Ascending aorta (tissue), 2 donors: ENCODE results near the gene CCNL2. TPM values are rescaled to one million over a fixed set of nuclear protein-coding genes. Genes with fewer than 3 reads are reported as not detected.
"Not testable (repeated sequence)": the region's sequence is repeated elsewhere in the genome, so short reads cannot be mapped to it uniquely, and the experiment has no call there.

Source experiments
- DNase-seq, 2 donors: peaks; one replicate each; pipeline ENCODE4 v3.0.0-alpha.2; 2019; ENCODE audit warnings: low spot score in 2 of 2
- H3K27ac ChIP-seq, 2 donors: fragments of 200-600 bp; sonication (generic); one replicate each; pipeline ENCODE4 v1.5.1; 2016 to 2017; ENCODE audit warnings: mild to moderate bottlenecking in 1 of 2
- H3K27me3 ChIP-seq: fragments of 200-600 bp; sonication (generic); one replicate; pipeline ENCODE4 v1.5.1; 2017
- H3K36me3 ChIP-seq, 2 donors: fragments of 200-600 bp; sonication (generic); one replicate each; pipeline ENCODE4 v1.5.1; 2016
- H3K4me1 ChIP-seq, 2 donors: fragments of 200-600 bp; sonication (generic); one replicate each; pipeline ENCODE4 v1.5.1; 2016 to 2017; ENCODE audit warnings: mild to moderate bottlenecking in 1 of 2
- H3K4me3 ChIP-seq, 2 donors: fragments of 200-600 bp; sonication (generic); one replicate each; pipeline ENCODE4 v1.5.1; 2016 to 2017; ENCODE audit warnings: mild to moderate bottlenecking in 1 of 2
- H3K9me3 ChIP-seq, 2 donors: fragments of 200-600 bp; sonication (generic); one replicate each; pipeline ENCODE4 v1.5.1; 2016
- intact Hi-C: fragments of 100-400 bp; cut with DNase I; formaldehyde crosslinking; loops from one replicate; pipeline ENCODE4 v1.15.1; 2023
- total RNA-seq: library from RNA; depleted of rRNA; stranded (reverse); fragments of >200 nt; gene quantifications from one replicate; pipeline ENCODE4 v1.1.0, GENCODE V29; 2016
- TF ChIP-seq, protein P1 (sequence below), 3 experiments: fragments of 200-600 bp in 2 of 3; fragments of 450-650 bp in 1 of 3; sonication (generic) in 2 of 3; IDR thresholded peaks; one replicate each; pipeline ENCODE4 v1.5.1; 2016 to 2019; ENCODE audit warnings: antibody characterized with exemption in 3 of 3, mild to moderate bottlenecking in 1 of 3, moderate library complexity in 1 of 3

Gene CCNL2
- total RNA-seq, 1 donor from 2014 or later = 150 TPM

DNA sequence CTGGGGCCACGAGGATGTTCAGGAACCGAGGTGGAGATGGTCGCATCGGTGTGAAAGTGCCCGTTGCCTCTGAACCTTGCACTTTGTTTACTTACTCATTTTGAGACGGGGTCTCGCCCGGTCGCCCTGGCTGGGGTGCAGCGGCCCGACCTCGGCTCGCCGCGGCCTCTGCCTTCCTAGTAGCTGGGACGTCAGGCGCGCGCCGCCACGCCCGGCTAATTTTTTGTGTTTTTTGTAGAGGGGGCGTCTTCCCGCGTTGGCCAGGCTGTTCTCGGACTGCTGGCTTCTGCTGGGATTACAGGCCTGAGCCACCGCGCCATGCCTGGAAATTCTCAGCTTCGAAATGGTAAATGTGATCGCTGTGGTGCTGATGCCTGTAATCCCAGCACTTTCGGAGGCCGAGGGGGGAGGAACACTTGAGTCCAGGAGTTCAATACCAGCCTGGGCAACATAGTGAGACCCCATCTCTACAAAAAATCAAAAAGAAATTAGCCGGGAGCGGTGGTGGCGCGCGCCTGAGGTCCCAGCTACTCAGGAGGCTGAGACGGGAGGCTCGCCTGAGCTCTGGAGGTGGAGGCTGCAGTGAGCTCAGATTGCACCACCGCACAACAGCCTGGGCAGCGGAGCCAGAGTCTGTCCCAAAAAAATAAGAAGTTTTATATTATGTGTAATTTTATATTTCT is 8.6 kb upstream of the CCNL2 start:
- TF ChIP-seq, protein P1, sequence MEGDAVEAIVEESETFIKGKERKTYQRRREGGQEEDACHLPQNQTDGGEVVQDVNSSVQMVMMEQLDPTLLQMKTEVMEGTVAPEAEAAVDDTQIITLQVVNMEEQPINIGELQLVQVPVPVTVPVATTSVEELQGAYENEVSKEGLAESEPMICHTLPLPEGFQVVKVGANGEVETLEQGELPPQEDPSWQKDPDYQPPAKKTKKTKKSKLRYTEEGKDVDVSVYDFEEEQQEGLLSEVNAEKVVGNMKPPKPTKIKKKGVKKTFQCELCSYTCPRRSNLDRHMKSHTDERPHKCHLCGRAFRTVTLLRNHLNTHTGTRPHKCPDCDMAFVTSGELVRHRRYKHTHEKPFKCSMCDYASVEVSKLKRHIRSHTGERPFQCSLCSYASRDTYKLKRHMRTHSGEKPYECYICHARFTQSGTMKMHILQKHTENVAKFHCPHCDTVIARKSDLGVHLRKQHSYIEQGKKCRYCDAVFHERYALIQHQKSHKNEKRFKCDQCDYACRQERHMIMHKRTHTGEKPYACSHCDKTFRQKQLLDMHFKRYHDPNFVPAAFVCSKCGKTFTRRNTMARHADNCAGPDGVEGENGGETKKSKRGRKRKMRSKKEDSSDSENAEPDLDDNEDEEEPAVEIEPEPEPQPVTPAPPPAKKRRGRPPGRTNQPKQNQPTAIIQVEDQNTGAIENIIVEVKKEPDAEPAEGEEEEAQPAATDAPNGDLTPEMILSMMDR (IDR thresholded peaks at IDR 0.05) = peak in 1 of 3 experiments; percentile 10
- H3K9me3 ChIP-seq = no peaks in the 10 kb centered on the region
- H3K27me3 ChIP-seq = no peaks in the 10 kb centered on the region

DNA sequence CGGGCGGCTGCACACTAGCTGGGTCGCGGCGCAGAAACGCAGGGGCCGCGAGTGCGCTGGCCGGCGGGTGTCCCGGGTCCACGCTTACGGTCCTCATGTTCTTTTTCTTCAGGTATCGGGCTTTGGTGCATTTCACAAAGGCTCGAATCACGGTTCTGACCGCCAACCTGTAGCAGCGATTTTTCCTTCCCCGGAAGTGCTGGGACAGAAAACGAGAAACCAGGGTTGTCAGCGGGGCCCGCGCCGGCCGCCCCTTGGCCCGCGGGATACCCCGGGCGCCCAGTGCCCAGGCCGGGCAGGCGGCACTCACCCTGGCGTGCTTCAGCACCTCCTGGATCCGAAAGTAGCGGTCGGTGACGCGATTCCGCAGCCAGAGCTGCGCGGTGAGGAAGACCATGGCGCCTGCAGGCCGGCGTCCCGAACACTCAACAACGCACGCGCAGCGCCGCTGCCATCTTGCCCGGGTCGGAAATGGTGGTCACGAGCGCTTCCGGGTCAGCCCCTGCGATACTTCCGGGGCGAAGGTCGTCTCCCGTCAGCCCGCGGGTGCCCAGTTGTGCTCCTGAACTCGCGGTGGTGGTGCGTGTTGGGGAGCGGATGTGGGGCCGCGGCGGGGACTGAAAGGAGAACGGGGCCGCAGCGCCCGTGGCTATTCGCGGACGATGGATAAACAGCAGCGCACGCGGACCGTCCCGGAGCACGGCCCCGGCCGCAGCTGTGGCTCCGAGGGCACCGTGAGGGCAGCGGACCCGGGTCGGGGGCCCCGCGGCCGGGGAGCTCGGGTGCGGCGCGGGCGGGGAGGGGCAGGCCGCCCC is 7.9 kb upstream of the CCNL2 start, which contains the start of gene MRPL20:
Gene MRPL20, minus strand, starts transcription at position 473 of the 815 bp plus-strand sequence. Its CDS starts 76 bp downstream, at position 397.
- peak within 1 kb of the TSS; percentile 72 to 77 for H3K27ac ChIP-seq
- intact Hi-C loops = loop anchor here (1.0 to 10.0 kb wide), 8 partner anchors 8 to 292 kb away; partner anchors contain the start of genes ATAD3A, ATAD3B, AURKAIP1 and C1orf159

More for the DNA sequence above, 8.6 kb upstream of the CCNL2 start:
- H3K4me1 ChIP-seq = peaks cover 7 to 25% of the 10 kb centered on the region in 2 donors
- peak overlapping the region; percentile 72 to 77 for H3K27ac ChIP-seq
- intact Hi-C loops = loop anchor here (1.0 to 10.0 kb wide), 8 partner anchors 8 to 293 kb away; partner anchors contain the start of genes ATAD3A, ATAD3B, AURKAIP1 and C1orf159
- H3K36me3 ChIP-seq = peaks cover 15 to 29% of the 10 kb centered on the region in 2 donors
- DNase-seq = no peak
- peak overlapping the region; percentile 68 to 93 for H3K4me3 ChIP-seq

DNA sequence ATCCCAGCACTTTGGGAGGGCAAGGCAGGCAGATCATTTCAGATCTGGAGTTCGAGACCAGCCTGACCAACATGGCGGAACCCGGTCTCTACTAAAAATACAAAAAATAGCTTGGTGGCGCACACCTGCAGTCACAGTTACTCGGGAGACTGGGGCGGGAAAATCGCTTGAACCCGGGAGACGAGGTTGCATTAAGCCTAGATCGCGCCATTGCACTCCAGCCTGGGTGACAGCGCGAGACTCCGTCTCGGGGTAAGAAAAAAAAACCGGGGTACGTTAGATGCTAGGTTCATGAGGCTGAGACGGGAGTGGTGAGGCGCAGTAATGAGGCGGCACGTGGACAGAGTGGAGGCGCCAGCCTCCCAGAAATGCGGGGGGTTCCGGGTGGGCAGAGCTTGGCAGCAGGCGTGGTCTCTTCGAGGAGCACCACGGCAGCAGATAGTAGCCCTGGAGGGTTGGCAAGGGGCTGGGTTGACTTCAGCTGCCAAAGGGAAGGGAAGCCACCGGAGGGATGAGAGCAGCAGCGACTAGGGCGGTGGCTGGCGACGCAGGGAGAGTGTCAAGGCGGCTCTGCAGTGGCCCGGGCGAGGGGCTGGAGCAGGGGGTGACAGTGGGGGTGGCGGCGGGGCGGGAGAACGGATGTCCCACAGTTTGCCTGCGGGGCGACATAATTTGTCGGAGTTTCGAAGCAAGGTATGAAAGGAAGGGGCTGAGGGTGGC is 7.1 kb upstream of the CCNL2 start:
- H3K27me3 ChIP-seq = no peaks in the 10 kb centered on the region
- intact Hi-C loops = loop anchor here (2.0 to 10.0 kb wide), 5 partner anchors 57 to 291 kb away; partner anchors contain the start of genes ATAD3A, C1orf159, DVL1 and MIB2
- peak overlapping the region; percentile 68 to 93 for H3K4me3 ChIP-seq
- H3K4me1 ChIP-seq = peaks cover 7 to 25% of the 10 kb centered on the region in 2 donors
- TF ChIP-seq, protein P1 (IDR thresholded peaks at IDR 0.05) = no peak
- DNase-seq = no peak
- H3K36me3 ChIP-seq = peaks cover 27 to 44% of the 10 kb centered on the region in 2 donors
- no peaks in the 10 kb centered on the region for H3K9me3 ChIP-seq
- H3K27ac ChIP-seq = peak overlapping the region; percentile 72 to 77

More for the DNA sequence above, 7.9 kb upstream of the CCNL2 start, which contains the start of gene MRPL20:
- Histone ChIP-seq H3K4me1 (peaks cover 7 to 25% of the 10 kb centered on the region in 2 donors), H3K4me3 (peak within 1 kb of the TSS; percentile 68 to 93), H3K27me3 (no peaks in the 10 kb centered on the region), H3K9me3 (no peaks in the 10 kb centered on the region), H3K36me3 (peaks cover 20 to 36% of the 10 kb centered on the region in 2 donors)
- TF ChIP-seq, protein P1 (IDR thresholded peaks at IDR 0.05) = no peak
- peak; percentile 76 to 97 for DNase-seq

DNA sequence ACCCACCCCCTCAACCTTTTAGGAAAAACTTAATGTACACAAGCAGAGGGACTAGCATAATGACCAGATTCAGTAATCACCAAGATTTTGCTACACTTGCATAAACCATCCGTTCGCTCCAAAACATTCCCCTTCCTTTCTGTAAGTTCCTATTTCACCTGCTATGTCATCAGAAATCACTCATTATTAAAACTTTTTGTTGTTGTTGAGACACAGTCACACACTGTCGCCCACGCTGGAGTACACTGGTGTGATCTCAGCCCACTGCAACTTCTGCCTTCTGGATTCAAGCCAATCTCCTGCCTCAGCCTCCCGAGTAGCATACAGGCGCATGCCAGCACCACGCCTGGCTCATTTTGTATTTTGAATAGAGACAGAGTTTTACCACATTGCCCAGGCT is 4.5 kb upstream of the CCNL2 start:
- Histone ChIP-seq H3K27ac (no peak overlapping the region), H3K27me3 (no peaks in the 10 kb centered on the region), H3K36me3 (peaks cover 29 to 52% of the 10 kb centered on the region in 2 donors), H3K4me3 (no peak overlapping the region), H3K9me3 (no peaks in the 10 kb centered on the region), H3K4me1 (peaks cover 11 to 35% of the 10 kb centered on the region in 2 donors)
- no peak for DNase-seq
- TF ChIP-seq, protein P1 (IDR thresholded peaks at IDR 0.05) = no peak
- intact Hi-C loops = loop anchor here (10.0 kb wide), 3 partner anchors 111 to 289 kb away; partner anchors contain the start of genes ATAD3A, C1orf159 and MIB2

DNA sequence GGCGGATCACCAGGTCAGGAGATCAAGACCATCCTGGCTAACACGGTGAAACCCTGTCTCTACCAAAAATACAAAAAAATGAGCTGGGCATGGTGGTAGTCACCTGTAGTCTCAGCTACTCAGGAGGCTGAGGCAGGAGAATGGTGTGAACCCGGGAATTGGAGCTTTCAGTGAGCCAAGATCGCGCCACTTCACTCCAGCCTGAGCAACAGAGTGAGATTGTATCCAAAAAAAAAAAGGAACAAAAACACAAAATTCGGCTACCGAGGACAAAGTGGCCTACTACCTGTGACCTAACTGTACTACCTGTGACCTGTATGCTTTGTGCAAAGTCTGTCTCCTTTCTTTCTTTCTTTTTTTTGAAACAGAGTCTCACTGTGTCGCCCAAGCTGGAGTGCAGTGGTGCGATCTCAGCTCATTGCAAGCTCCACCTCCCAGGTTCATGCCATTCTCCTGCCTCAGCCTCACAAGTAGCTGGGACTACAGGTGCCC is 3.8 kb upstream of the CCNL2 start:
- H3K27me3 ChIP-seq, H3K4me3 ChIP-seq, H3K27ac ChIP-seq, H3K9me3 ChIP-seq, DNase-seq: not testable (repeated sequence)
- Histone ChIP-seq H3K4me1 (peaks cover 17 to 32% of the 10 kb centered on the region in 2 donors), H3K36me3 (peaks cover 29 to 53% of the 10 kb centered on the region in 2 donors)
- intact Hi-C loops = loop anchor here (10.0 kb wide), 3 partner anchors 112 to 288 kb away; partner anchors contain the start of genes ATAD3A, C1orf159 and MIB2
